Brain microvascular endothelial cell (primary cell): ENCODE data around the gene TTC36.

Experiments
- DNase-seq: peaks from one replicate; pipeline ENCODE4 v3.0.0-alpha.2; 2020
- H3K27ac ChIP-seq: fragments of 250-450 bp; sonication (Bioruptor Pico); 2 replicates; pipeline ENCODE4 v1.5.1; 2020; ENCODE audit warnings: mild to moderate bottlenecking, moderate library complexity
- H3K27me3 ChIP-seq: fragments of 250-450 bp; sonication (Bioruptor Pico); replicated peaks from 2 replicates; pipeline ENCODE4 v1.5.1; 2020; ENCODE audit warnings: mild to moderate bottlenecking
- H3K36me3 ChIP-seq: fragments of 250-450 bp; sonication (Bioruptor Pico); replicated peaks from 2 replicates; pipeline ENCODE4 v1.5.1; 2020; ENCODE audit warnings: mild to moderate bottlenecking
- H3K4me3 ChIP-seq: 2 replicates; pipeline ENCODE4 v1.5.1; 2011; ENCODE audit warnings: low read depth, mild to moderate bottlenecking, control low read depth, low read length, moderate library complexity
- CTCF ChIP-seq: IDR thresholded peaks from 2 replicates; pipeline ENCODE4 v1.5.1; 2011; ENCODE audit warnings: low read depth, mild to moderate bottlenecking, moderate library complexity, low read length, control low read depth, inconsistent platforms; ENCODE audit errors: missing control alignments
- in situ Hi-C: cut with HindIII; loops from 2 replicates; pipeline ENCODE4 v1.10.0; 2017; ENCODE audit warnings: low sequenced_read_pairs, low pct_ligation_motif_present

The TTC36 gene

GRCh38 chr11:118529584-118530175, 2.4 kb downstream of the TTC36 start:
- Histone ChIP-seq H3K27me3 (no peaks in the 10 kb centered on the region), H3K36me3 (peaks cover 6% of the 10 kb centered on the region), H3K27ac (no peak overlapping the region), H3K4me3 (no peak overlapping the region)
- no peak for DNase-seq
- TF ChIP-seq CTCF, result no peak
- in situ Hi-C loops, result no loop called here

GRCh38 chr11:118530180-118530682, 3.0 kb downstream of the TTC36 start:
- peaks cover under 1% of the 10 kb centered on the region for H3K36me3 ChIP-seq
- in situ Hi-C loops, result no loop called here
- no peak for TF ChIP-seq CTCF
- H3K27me3 ChIP-seq, result no peaks in the 10 kb centered on the region
- H3K4me3 ChIP-seq, result peak overlapping the region; percentile 64
- DNase-seq, result no peak
- no peak overlapping the region for H3K27ac ChIP-seq

- Histone ChIP-seq H3K4me3 (peak within 1 kb of the TSS; percentile 64), H3K36me3 (no peaks in the 10 kb centered on the region), H3K27ac (no peak within 1 kb of the TSS), H3K27me3 (no peaks in the 10 kb centered on the region)
- in situ Hi-C loops, result no loop called here
- peak; percentile 40 for DNase-seq
- no peak for TF ChIP-seq CTCF
These were observed 3.7 kb downstream of the TTC36 start, which contains the start of gene TMEM25 for GRCh38 chr11:118530683-118531596. TSS of gene TMEM25 (plus strand) at chr11:118531192. CDS start at chr11:118531802, 610 bp downstream.

GRCh38 chr11:118531597-118532084, 4.4 kb downstream of the TTC36 start:
- H3K4me3 ChIP-seq, result peak overlapping the region; percentile 64
- in situ Hi-C loops, result no loop called here
- no peaks in the 10 kb centered on the region for H3K27me3 ChIP-seq
- H3K27ac ChIP-seq, result no peak overlapping the region
- TF ChIP-seq CTCF, result no peak
- DNase-seq, result no peak
- H3K36me3 ChIP-seq, result no peaks in the 10 kb centered on the region

- Histone ChIP-seq H3K27me3 (no peaks in the 10 kb centered on the region), H3K4me3 (no peak overlapping the region), H3K27ac (no peak overlapping the region), H3K36me3 (no peaks in the 10 kb centered on the region)
- no peak for TF ChIP-seq CTCF
- in situ Hi-C loops, result no loop called here
- no peak for DNase-seq
These were observed 4.8 kb downstream of the TTC36 start for GRCh38 chr11:118532091-118532490.
